Activated CD8-positive, alpha-beta memory T cell treated with anti-CD3 and anti-CD28 coated beads, Interleukin-2, amount 50 U/mL, for 24 hours (primary cell): ENCODE data around the gene LNP1.
"Not testable (repeated sequence)": the region's sequence is repeated elsewhere in the genome, so short reads cannot be mapped to it uniquely, and the experiment has no call there.

Source experiments
- DNase-seq: peaks from one replicate; pipeline ENCODE4 v3.0.0-alpha.2; 2020; ENCODE audit errors: extremely low read depth

LNP1 gene

GRCh38 chr3:100478521-100478920, 77.2 kb downstream of the LNP1 start:
- DNase-seq: not testable (repeated sequence)

- DNase-seq: no peak
Measured at GRCh38 chr3:100480081-100480480, 78.7 kb downstream of the LNP1 start.

- DNase-seq: no peak
Measured at GRCh38 chr3:100482176-100482575, 80.8 kb downstream of the LNP1 start.

- DNase-seq: no peak
Measured at GRCh38 chr3:100483529-100483928, 82.2 kb downstream of the LNP1 start.

- DNase-seq: no peak
Measured at GRCh38 chr3:100486808-100487207, 85.5 kb downstream of the LNP1 start.

- no peak for DNase-seq
Measured at GRCh38 chr3:100489118-100489517, 87.8 kb downstream of the LNP1 start.

GRCh38 chr3:100492059-100493006, 91.0 kb downstream of the LNP1 start, which contains the start of gene TMEM45A:
TMEM45A (plus strand) TSS chr3:100492619; CDS start chr3:100555212, 62,593 bp downstream.
- DNase-seq: peak; percentile 51

GRCh38 chr3:100496711-100497261, 95.4 kb downstream of the LNP1 start:
- no peak for DNase-seq

- DNase-seq: no peak
Measured at GRCh38 chr3:100499651-100500050, 98.3 kb downstream of the LNP1 start.

- DNase-seq: no peak
Measured at GRCh38 chr3:100500320-100500880, 99.1 kb downstream of the LNP1 start.

GRCh38 chr3:100503448-100503847, 102.1 kb downstream of the LNP1 start:
- no peak for DNase-seq
